ENCODE measurements around the gene OSBPL10. TPM values are rescaled to one million over a fixed set of nuclear protein-coding genes. Genes with fewer than 3 reads are reported as not detected.

OSBPL10 gene
- polyA plus RNA-seq, 2 of the 4 experiments (the other 2 are of a cell fraction): 9.2 to 17.0 TPM

DNA sequence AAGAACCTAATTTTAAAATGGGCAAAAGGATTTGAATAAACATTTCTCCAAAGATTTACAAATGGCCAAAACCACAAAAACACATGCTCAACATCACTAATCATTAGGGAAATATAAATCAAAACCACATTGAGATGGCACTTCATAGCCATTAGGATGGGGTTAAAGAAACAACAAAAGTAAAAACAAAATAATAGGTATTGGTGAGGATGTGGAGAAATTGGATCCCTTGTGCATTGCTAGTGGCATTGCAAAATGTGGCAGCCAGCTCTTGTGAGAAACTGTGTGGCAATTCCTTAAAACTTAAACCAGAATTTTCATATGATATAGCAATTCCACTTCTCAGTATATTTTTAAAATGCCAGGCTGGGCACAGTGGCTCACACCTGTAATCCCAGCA lies 321.8 kb downstream of the OSBPL10 start:
- ChIA-PET POLR2A (no interaction called here), CTCF (no interaction called here)
- FAIRE-seq: no peak
- no peak overlapping the region for H3K27ac ChIP-seq
- H3K4me1 ChIP-seq: no peaks in the 10 kb centered on the region
- peaks cover 29% of the 10 kb centered on the region; the same call in 2 of the 3 replicates for H3K9me3 ChIP-seq
- no peak overlapping the region for H3K4me2 ChIP-seq
- no peak for ATAC-seq
- no peak overlapping the region for H3K4me3 ChIP-seq
- TF ChIP-seq EHF (CRISPR knock-in tag; IDR thresholded peaks at IDR 0.05) (no peak), FOSB (CRISPR knock-in tag; IDR thresholded peaks at IDR 0.05) (no peak), JUNB (IDR thresholded peaks at IDR 0.05) (no peak), FOXS1 (CRISPR knock-in tag; IDR thresholded peaks at IDR 0.05) (no peak), SMC3 (IDR thresholded peaks at IDR 0.05) (no peak), HOXB5 (CRISPR knock-in tag; IDR thresholded peaks at IDR 0.05) (no peak), HDAC2 (IDR thresholded peaks at IDR 0.05) (no peak), JUN (IDR thresholded peaks at IDR 0.05) (no peak), HEYL (CRISPR knock-in tag; IDR thresholded peaks at IDR 0.05) (no peak), POLR2AphosphoS2 (conservative IDR thresholded peaks at IDR 0.05; ENCODE audit: low read length) (no peak)
- TF ChIP-seq, protein P1, sequence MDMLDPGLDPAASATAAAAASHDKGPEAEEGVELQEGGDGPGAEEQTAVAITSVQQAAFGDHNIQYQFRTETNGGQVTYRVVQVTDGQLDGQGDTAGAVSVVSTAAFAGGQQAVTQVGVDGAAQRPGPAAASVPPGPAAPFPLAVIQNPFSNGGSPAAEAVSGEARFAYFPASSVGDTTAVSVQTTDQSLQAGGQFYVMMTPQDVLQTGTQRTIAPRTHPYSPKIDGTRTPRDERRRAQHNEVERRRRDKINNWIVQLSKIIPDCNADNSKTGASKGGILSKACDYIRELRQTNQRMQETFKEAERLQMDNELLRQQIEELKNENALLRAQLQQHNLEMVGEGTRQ (IDR thresholded peaks at IDR 0.05): no peak
- TF ChIP-seq, protein P2, sequence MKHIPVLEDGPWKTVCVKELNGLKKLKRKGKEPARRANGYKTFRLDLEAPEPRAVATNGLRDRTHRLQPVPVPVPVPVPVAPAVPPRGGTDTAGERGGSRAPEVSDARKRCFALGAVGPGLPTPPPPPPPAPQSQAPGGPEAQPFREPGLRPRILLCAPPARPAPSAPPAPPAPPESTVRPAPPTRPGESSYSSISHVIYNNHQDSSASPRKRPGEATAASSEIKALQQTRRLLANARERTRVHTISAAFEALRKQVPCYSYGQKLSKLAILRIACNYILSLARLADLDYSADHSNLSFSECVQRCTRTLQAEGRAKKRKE (CRISPR knock-in tag; IDR thresholded peaks at IDR 0.05; ENCODE audit: low read depth): no peak
- TF ChIP-seq, protein P3, sequence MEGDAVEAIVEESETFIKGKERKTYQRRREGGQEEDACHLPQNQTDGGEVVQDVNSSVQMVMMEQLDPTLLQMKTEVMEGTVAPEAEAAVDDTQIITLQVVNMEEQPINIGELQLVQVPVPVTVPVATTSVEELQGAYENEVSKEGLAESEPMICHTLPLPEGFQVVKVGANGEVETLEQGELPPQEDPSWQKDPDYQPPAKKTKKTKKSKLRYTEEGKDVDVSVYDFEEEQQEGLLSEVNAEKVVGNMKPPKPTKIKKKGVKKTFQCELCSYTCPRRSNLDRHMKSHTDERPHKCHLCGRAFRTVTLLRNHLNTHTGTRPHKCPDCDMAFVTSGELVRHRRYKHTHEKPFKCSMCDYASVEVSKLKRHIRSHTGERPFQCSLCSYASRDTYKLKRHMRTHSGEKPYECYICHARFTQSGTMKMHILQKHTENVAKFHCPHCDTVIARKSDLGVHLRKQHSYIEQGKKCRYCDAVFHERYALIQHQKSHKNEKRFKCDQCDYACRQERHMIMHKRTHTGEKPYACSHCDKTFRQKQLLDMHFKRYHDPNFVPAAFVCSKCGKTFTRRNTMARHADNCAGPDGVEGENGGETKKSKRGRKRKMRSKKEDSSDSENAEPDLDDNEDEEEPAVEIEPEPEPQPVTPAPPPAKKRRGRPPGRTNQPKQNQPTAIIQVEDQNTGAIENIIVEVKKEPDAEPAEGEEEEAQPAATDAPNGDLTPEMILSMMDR (IDR thresholded peaks at IDR 0.05): no peak
- TF ChIP-seq, protein P4, sequence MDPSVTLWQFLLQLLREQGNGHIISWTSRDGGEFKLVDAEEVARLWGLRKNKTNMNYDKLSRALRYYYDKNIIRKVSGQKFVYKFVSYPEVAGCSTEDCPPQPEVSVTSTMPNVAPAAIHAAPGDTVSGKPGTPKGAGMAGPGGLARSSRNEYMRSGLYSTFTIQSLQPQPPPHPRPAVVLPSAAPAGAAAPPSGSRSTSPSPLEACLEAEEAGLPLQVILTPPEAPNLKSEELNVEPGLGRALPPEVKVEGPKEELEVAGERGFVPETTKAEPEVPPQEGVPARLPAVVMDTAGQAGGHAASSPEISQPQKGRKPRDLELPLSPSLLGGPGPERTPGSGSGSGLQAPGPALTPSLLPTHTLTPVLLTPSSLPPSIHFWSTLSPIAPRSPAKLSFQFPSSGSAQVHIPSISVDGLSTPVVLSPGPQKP (IDR thresholded peaks at IDR 0.05; ENCODE audit: low read depth, low read length): no peak
- TF ChIP-seq, protein P5, sequence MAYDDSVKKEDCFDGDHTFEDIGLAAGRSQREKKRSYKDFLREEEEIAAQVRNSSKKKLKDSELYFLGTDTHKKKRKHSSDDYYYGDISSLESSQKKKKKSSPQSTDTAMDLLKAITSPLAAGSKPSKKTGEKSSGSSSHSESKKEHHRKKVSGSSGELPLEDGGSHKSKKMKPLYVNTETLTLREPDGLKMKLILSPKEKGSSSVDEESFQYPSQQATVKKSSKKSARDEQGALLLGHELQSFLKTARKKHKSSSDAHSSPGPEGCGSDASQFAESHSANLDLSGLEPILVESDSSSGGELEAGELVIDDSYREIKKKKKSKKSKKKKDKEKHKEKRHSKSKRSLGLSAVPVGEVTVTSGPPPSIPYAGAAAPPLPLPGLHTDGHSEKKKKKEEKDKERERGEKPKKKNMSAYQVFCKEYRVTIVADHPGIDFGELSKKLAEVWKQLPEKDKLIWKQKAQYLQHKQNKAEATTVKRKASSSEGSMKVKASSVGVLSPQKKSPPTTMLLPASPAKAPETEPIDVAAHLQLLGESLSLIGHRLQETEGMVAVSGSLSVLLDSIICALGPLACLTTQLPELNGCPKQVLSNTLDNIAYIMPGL (CRISPR knock-in tag; IDR thresholded peaks at IDR 0.05; ENCODE audit: borderline replicate concordance): no peak
- no peak for DNase-seq (ENCODE audit: low read depth in 1 of 2, low spot score in 1 of 2)

DNA sequence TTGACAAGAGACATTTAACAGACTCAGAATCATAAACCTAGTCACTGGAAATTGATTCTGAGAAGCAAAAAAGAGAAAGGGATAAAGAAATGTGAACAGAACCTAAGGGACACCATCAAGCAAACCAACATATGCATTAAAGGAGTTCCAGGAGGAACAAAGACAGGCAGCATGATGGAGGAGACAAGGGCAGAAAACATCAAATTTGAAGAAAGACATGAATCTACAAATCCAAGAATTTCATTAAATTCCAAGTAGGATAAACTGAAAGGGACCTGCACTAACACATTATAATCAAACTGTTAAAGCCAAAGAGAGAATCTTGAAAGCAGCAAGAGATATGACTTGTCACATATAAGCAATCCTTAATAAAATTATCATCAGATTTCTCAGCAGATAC lies 326.1 kb downstream of the OSBPL10 start:
- CTCF ChIA-PET: no interaction called here
- peaks cover 62% of the 10 kb centered on the region for H3K9me3 ChIP-seq
- no peak overlapping the region for H3K4me3 ChIP-seq
- no peaks in the 10 kb centered on the region for H3K4me1 ChIP-seq
- POLR2A ChIA-PET: no interaction called here
- ATAC-seq (no peak), FAIRE-seq (no peak), DNase-seq (ENCODE audit: low read depth in 1 of 2, low spot score in 1 of 2) (no peak)
- H3K4me2 ChIP-seq: no peak overlapping the region
- no peak overlapping the region for H3K27ac ChIP-seq
- TF ChIP-seq, protein P6, sequence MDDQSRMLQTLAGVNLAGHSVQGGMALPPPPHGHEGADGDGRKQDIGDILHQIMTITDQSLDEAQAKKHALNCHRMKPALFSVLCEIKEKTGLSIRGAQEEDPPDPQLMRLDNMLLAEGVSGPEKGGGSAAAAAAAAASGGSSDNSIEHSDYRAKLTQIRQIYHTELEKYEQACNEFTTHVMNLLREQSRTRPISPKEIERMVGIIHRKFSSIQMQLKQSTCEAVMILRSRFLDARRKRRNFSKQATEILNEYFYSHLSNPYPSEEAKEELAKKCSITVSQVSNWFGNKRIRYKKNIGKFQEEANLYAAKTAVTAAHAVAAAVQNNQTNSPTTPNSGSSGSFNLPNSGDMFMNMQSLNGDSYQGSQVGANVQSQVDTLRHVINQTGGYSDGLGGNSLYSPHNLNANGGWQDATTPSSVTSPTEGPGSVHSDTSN (IDR thresholded peaks at IDR 0.05): no peak
- TF ChIP-seq SREBF2 (IDR thresholded peaks at IDR 0.05): no peak
- no peak for TF ChIP-seq CEBPB (IDR thresholded peaks at IDR 0.05)
- TF ChIP-seq, protein P7, sequence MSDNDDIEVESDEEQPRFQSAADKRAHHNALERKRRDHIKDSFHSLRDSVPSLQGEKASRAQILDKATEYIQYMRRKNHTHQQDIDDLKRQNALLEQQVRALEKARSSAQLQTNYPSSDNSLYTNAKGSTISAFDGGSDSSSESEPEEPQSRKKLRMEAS (IDR thresholded peaks at IDR 0.05): no peak
- no peak for TF ChIP-seq BHLHE40 (IDR thresholded peaks at IDR 0.05; ENCODE audit: low read depth, low read length)
- no peak for TF ChIP-seq KDM1A (IDR thresholded peaks at IDR 0.05; ENCODE audit: low read depth)
- TF ChIP-seq JUN (IDR thresholded peaks at IDR 0.05): no peak
- no peak for TF ChIP-seq POLR2AphosphoS2 (conservative IDR thresholded peaks at IDR 0.05; ENCODE audit: low read length)
- no peak for TF ChIP-seq EP300 (IDR thresholded peaks at IDR 0.05)
- no peak for TF ChIP-seq RFX5 (IDR thresholded peaks at IDR 0.05)
- TF ChIP-seq CBX8 (IDR thresholded peaks at IDR 0.05): no peak
- TF ChIP-seq TFCP2L1 (CRISPR knock-in tag; IDR thresholded peaks at IDR 0.05): no peak
- TF ChIP-seq PHF8 (IDR thresholded peaks at IDR 0.05; ENCODE audit: borderline replicate concordance, low read depth): no peak
- TF ChIP-seq, protein P8, sequence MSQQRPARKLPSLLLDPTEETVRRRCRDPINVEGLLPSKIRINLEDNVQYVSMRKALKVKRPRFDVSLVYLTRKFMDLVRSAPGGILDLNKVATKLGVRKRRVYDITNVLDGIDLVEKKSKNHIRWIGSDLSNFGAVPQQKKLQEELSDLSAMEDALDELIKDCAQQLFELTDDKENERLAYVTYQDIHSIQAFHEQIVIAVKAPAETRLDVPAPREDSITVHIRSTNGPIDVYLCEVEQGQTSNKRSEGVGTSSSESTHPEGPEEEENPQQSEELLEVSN (IDR thresholded peaks at IDR 0.05; ENCODE audit: borderline replicate concordance, low read depth): no peak
- TF ChIP-seq MAZ (IDR thresholded peaks at IDR 0.05; ENCODE audit: borderline replicate concordance, low read depth, low read length): no peak
- TF ChIP-seq, protein P5 (CRISPR knock-in tag; IDR thresholded peaks at IDR 0.05; ENCODE audit: borderline replicate concordance): no peak

Data from A549 (cell line).